HTR-8/SVneo (cell line): Measurements from ENCODE around the gene FZD2.
"Not testable (repeated sequence)": the region's sequence is repeated elsewhere in the genome, so short reads cannot be mapped to it uniquely, and the experiment has no call there.

Source experiments
- DNase-seq: peaks from one replicate; pipeline ENCODE4 v3.0.0; 2011; ENCODE audit warnings: low spot score, mixed read lengths; ENCODE audit not compliant: insufficient read length
- FAIRE-seq: peaks from 2 replicates; lab custom pipeline; 2011; peaks lifted over from hg19 to GRCh38; lab: Jason Lieb, UNC

Gene FZD2

GRCh38 chr17:44568945-44569858, 11.9 kb downstream of the FZD2 start:
- no peak for FAIRE-seq
- DNase-seq, result no peak

GRCh38 chr17:44572801-44573200, 15.5 kb downstream of the FZD2 start:
- FAIRE-seq, result no peak
- DNase-seq, result no peak

- FAIRE-seq, result peak; percentile 42
These were observed 18.1 kb downstream of the FZD2 start for GRCh38 chr17:44575403-44575802.

GRCh38 chr17:44578947-44579346, 21.7 kb downstream of the FZD2 start:
- FAIRE-seq (no peak), DNase-seq (no peak)

More at GRCh38 chr17:44575403-44575802, 18.1 kb downstream of the FZD2 start:
- DNase-seq, result no peak

- peak; percentile 94 for FAIRE-seq
- DNase-seq, result no peak
These were observed 24.6 kb downstream of the FZD2 start for GRCh38 chr17:44581868-44582267.

- no peak for DNase-seq
- FAIRE-seq, result no peak
These were observed 27.2 kb downstream of the FZD2 start for GRCh38 chr17:44584443-44584842.

GRCh38 chr17:44585315-44585714, 28.0 kb downstream of the FZD2 start:
- peak; percentile 77 for FAIRE-seq
- no peak for DNase-seq

GRCh38 chr17:44587339-44587738, 30.1 kb downstream of the FZD2 start:
- DNase-seq (peak; percentile 98), FAIRE-seq (peak; percentile 99)

- no peak for DNase-seq
- peak; percentile 44 for FAIRE-seq
These were observed 32.2 kb downstream of the FZD2 start for GRCh38 chr17:44589316-44590071.

- not testable (repeated sequence) for FAIRE-seq, DNase-seq
These were observed 32.8 kb downstream of the FZD2 start for GRCh38 chr17:44590072-44590462.

GRCh38 chr17:44590762-44591161, 33.5 kb downstream of the FZD2 start:
- peak; percentile 100 for FAIRE-seq

GRCh38 chr17:44591206-44591605, 33.9 kb downstream of the FZD2 start:
- DNase-seq (no peak), FAIRE-seq (no peak)

More at GRCh38 chr17:44590762-44591161, 33.5 kb downstream of the FZD2 start:
- DNase-seq, result not testable (repeated sequence)

GRCh38 chr17:44593156-44593555, 35.9 kb downstream of the FZD2 start:
- no peak for FAIRE-seq
- no peak for DNase-seq

- FAIRE-seq (peak; percentile 13), DNase-seq (no peak)
These were observed 38.0 kb downstream of the FZD2 start for GRCh38 chr17:44595216-44595775.

GRCh38 chr17:44598329-44598728, 41.0 kb downstream of the FZD2 start:
- DNase-seq (no peak), FAIRE-seq (peak; percentile 72)

- no peak for DNase-seq
- no peak for FAIRE-seq
These were observed 41.6 kb downstream of the FZD2 start for GRCh38 chr17:44598932-44599297.

- peak; percentile 100 for FAIRE-seq
These were observed 42.3 kb downstream of the FZD2 start for GRCh38 chr17:44599298-44600175.

GRCh38 chr17:44601539-44601938, 44.3 kb downstream of the FZD2 start:
- no peak for DNase-seq
- peak; percentile 84 for FAIRE-seq

More at GRCh38 chr17:44599298-44600175, 42.3 kb downstream of the FZD2 start:
- DNase-seq, result peak; percentile 93

- DNase-seq, result no peak
- no peak for FAIRE-seq
These were observed 44.7 kb downstream of the FZD2 start for GRCh38 chr17:44601973-44602372.

- DNase-seq, result no peak
- no peak for FAIRE-seq
These were observed 45.1 kb downstream of the FZD2 start for GRCh38 chr17:44602390-44602789.
